GM21423 (cell line): ENCODE data around the gene ELOB.

Experiments
- ATAC-seq: cut with Tn5 transposase; IDR thresholded peaks from one replicate; pipeline ENCODE4 v1.9.1; 2021; ENCODE audit warnings: mild to moderate bottlenecking, moderate library complexity; ENCODE audit not compliant: unreplicated experiment

The ELOB gene

GRCh38 chr16:2769675-2770056 is 7.4 kb downstream of the ELOB start:
- ATAC-seq: no peak

GRCh38 chr16:2769100-2769529 is 8.0 kb downstream of the ELOB start:
- no peak for ATAC-seq

- ATAC-seq: no peak
These were observed 8.5 kb downstream of the ELOB start for GRCh38 chr16:2768403-2769089.

- no peak for ATAC-seq
These were observed 9.2 kb downstream of the ELOB start for GRCh38 chr16:2767891-2768290.

GRCh38 chr16:2767140-2767731 is 9.8 kb downstream of the ELOB start:
- no peak for ATAC-seq

GRCh38 chr16:2766430-2767139 is 10.5 kb downstream of the ELOB start:
- no peak for ATAC-seq

- ATAC-seq: no peak
These were observed 11.3 kb downstream of the ELOB start for GRCh38 chr16:2765462-2766404.

- ATAC-seq: no peak
These were observed 12.4 kb downstream of the ELOB start for GRCh38 chr16:2764718-2765117.

- no peak for ATAC-seq
These were observed 13.9 kb downstream of the ELOB start for GRCh38 chr16:2763173-2763572.

GRCh38 chr16:2762711-2763110 is 14.4 kb downstream of the ELOB start:
- no peak for ATAC-seq

GRCh38 chr16:2761886-2762583 is 15.0 kb downstream of the ELOB start:
- ATAC-seq: no peak

- ATAC-seq: no peak
These were observed 15.6 kb downstream of the ELOB start for GRCh38 chr16:2761472-2761871.

GRCh38 chr16:2757344-2757743 is 19.7 kb downstream of the ELOB start:
- ATAC-seq: no peak

GRCh38 chr16:2756288-2757015 is 20.6 kb downstream of the ELOB start:
- no peak for ATAC-seq

- ATAC-seq: no peak
These were observed 21.9 kb downstream of the ELOB start for GRCh38 chr16:2755158-2755557.

GRCh38 chr16:2753733-2754020 is 23.4 kb downstream of the ELOB start:
- ATAC-seq: no peak

GRCh38 chr16:2752850-2753732 is 24.0 kb downstream of the ELOB start:
- ATAC-seq: peak; percentile 39

- ATAC-seq: peak; percentile 81
These were observed 24.8 kb downstream of the ELOB start, which contains the start of gene SRRM2 for GRCh38 chr16:2752035-2752849. SRRM2 (plus strand) TSS chr16:2752638; CDS start chr16:2756365, 3,727 bp downstream.
